ENCODE results near the gene PTPRT.

PTPRT gene

DNA sequence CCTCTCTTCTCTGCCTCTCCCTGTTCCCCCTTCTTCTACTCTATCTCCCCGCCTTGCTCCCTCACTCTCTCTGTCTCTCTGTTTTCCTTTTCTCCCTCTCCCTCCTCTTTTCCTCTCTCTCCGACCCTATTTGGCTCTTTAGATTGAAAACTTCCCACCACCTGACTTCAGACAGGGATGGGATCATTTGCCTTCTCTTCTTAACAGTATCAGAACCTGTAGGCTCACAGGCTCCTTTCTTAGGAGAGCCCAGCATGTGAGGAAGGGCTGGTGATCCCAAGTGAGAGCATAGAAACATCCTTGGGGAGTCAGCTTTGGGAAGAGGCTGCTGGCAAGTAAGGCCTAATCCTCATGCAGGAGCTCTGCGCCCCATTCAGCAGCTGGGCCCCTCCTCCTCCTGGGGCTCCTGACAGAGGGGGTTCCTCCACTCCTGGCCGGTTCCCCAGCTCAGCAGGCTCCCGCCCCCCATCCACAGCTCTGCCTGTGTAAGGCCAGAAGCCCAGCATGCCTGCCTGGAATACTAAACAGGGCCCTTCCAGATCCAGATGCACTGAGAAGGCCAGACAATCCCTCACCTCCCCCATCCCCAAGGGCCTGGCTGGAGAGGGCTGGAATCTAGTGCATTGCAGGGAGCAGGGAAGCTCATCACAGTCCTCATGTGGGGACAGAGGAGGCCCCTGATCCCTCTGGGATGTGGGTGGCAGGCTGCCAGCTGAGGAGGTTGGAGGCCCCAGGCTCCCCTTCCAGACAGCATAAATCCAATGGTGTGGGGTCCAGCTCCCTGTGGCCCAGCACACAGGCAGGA, 93.4 kb downstream of the PTPRT start:
- peak; percentile 18 for DNase-seq

DNA sequence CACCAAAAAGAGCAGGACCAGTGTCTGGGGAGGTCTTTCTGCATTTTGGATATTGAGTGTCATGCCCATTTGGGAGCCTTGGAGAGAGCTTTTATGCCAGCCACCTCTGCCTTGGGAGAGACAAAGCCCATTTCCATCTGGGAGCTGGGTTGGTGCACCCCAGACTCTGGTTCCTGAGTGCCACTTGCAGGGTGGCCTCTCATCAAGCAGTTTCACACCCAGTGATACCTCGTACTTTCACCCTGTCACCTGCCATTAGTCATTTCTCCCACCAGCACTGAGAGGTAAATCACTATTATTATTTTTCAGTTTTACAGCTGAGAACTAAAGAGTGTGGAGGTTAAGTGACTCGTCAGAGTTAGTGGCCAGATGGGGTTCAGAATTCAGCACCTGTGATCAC, 94.7 kb downstream of the PTPRT start:
- no peak for DNase-seq

DNA sequence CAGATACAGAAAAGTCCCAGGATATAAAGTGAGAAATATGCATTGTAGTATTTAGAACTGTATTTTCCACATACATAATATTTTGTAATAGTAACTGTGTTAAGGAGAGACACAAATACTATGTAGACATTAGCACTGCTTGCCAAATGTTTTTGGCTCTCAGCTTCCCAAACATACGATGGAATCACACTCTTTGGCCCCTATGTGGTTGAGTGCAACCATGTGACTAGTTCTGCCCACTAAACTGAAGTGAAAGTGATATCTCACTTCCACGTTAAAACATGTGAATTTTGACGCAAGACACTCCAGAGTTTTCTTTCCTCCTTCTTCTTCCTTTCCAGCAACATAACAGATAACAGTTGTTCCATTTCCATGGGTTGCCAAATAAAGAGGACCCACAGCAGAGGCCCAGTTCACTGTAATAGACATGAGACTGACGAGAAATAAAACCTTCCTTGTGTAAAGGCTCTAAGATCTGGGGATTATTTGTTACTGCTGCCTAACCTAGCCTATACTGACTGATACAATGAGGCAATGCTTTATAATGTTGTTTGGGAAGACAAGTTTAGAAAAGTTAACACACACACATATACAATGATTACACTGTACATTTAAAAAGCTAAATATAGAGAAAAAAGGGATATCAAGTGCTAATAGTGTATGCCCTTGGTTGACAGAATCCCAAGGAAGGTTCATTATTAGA, 97.2 kb downstream of the PTPRT start:
- DNase-seq = no peak

DNA sequence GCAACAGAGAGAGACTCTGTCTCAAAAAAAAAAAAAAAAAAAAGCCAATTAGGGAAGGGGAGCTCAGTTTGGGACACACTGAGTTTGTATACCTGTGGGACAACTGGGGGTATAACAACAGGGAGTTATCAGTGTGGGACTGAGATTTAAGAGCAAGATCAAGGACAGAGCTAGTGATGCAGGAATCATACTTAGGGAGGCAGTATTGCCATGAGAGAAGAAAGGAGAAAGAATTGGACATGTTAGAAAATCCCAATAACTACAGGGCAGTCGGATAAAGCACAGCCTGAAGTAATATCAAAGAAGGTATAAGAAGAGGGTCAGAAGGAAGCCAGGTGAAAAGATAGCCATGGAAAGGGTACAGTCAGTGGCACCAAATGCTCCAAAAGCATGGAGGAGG, 121.2 kb downstream of the PTPRT start:
- DNase-seq = no peak

DNA sequence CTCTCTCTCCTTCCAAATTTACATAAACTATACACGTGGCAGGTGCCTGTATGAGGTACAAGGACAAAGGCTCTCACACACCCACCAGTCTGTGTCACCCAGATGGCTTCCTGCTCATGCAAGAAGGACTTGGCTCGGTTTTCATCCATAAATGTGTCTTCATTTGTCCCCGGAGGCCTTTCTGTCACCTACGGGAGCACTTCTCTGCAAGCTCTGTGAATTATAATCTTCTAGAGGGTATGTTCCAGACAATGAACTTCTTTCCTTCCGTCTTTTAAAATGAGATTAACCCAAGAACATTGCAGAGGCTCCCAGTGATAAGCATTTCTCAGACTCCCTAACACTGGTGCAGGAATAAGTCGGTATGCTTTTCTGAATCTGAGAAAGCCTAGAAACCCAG, 123.6 kb downstream of the PTPRT start:
- DNase-seq = no peak

DNA sequence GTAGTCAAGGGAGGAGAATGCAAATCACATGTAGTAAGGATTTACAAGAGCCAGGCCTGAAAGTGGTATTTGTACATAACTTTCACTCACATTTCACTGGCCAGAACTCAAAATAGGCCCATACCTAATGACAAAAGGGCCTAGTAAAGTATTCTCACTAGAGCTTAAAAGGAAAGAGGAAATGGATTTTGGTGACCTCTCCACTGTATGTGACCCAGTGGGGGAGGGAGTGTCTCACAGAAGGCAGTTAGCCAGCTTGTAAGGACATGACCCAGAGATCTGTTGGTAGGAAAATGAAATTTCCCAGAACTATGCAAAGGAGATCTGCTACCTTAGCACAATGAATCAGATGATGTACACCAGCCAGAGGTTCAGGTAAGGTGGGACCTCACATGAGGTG, 124.4 kb downstream of the PTPRT start:
- DNase-seq = no peak

DNA sequence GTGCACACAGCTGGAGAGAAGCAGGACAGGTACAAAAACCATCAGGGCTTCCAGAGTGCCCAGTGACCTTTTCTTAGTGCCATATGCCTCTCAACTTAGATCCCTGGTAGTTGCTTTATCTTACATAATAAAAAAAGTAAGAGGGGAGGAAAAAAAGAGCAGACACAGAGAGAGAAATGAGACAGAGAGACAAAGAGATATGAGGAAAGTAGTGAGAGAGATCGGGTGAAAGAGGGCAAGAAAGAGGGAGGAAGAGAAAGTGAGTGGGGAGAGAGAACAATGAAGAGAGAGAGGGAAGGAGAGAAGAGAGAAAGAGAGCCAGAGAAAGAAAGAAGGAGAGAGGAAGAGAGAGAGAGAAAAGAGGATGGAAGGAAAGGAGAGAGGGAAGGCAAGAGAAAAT, 131.6 kb downstream of the PTPRT start:
- DNase-seq = no peak

DNA sequence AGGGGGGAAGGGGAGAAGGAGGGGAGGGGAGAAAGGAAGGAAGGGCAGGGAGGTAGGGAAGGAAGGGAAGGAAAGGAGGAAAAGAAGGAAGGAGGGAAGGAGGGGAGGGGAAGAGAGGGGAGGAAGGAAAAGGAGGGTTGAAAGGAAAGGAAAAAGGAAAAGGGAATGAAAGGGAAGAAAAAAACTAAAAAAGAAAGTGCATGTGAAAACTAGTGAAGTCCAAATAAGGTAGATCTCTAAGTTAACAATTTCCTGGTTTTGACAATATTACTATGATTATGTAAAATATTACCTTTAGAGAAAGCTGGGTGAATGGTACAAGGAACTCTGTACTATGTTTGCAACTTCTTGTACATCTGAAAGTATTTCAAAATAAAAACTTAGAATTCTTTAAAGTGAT, 132.4 kb downstream of the PTPRT start:
- no peak for DNase-seq

DNA sequence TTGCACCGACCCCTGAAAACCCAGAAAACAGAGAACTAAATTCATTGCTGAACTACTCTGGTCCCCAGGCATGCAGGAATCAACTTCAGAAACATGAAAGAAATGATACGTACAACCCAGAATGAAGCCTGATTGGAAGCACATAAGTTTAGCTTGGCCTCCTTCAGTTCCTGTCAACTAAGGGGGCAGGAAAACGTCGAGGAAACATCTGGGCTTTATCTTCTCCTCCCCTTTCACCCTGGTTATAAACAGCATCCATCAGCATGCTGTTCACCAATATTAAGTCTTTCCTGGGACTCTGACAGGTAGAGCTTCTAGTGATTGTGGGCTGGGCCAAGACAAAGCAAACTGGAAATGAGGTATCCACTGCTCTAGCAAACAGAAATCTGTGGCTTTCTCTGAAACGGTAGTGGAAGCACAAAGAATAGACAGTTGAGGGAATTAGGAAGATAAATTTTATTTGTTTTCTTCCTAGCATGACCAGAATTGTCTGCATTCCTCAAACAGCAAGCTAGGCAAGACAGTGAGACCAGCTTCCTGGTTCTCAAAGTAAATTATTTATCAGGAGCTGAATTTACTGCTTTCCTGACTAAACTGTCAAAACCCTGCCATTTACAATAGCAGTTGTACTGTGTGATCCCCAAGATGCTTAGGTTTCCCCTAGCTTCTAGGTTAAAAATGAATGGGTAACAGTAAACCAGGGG, 134.4 kb downstream of the PTPRT start:
- no peak for DNase-seq

DNA sequence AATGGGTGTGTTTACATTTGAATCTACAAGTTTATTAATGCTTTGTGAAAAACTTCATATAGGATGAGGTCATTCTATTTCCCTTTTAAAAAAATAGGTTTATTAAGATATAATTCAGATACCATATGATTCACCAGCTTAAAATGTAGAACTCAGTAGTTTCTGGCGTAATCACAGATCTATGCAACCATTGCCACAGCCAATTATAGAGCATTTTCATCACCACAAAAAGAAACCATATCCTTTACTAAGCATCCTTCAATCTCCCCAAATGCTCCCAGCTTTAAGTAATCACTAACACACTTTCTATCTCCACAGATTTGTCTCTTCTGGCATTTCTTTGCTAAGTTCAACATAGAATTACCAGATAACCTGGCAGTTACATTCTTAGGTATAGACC, 137.2 kb downstream of the PTPRT start:
- DNase-seq = no peak

DNA sequence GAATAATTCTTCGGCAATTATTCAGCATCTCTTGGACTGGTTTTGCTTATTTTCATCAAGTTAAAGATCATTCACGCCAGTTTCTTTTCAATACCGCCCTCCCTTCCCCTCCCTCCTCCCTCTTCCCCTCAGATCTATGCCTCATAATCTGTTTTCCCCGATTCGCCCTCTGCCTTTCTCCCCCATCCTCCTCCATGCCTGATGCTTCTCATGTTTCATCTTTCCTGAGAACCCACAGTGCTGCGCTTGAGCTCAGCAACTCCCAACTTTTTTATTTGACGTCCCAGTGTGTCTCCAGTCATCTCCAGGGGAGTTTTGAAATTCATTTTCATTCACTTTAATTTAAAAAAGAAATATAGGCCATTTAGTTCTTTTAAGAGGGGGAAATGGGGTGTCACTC, 142.7 kb downstream of the PTPRT start:
- no peak for DNase-seq

DNA sequence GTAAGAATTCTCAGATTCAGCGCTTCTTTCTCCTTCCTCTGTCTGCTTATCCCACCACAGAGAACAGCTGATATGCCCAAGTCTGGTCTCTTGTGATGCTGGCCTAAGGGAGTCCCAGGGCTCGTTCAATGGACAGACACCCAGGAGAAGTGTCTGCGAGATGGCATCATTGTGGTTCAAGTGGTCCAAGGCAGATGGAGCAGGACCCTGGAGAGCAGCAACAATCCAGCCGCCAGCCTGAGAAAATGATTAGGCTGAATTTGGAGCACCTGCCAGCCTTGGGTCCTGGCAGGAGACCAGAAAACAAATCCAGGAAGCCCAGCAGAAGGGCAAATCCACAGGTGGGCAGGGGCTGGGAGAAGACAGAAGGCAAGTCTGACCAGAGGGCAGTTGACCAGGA, 145.8 kb downstream of the PTPRT start:
- DNase-seq = no peak

DNA sequence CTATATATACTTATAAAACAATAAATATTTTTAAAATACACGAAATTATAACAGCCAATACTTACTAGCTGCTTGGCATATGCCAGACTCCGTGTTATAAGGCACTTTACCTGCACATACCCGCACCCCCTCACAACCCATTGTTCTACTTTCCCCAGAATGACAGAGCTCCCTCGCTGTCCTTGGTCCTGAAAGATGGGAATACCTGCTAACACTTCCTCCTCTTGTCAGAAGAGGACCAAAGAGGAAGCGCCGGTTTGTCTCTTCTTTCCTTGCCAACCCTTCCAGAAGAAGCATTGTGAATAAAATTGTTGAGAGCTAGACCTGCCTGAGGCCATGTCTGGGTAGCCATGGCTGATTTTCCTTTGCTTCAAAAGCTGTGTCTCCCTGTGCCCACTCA, 149.3 kb downstream of the PTPRT start:
- DNase-seq = peak; percentile 28

DNA sequence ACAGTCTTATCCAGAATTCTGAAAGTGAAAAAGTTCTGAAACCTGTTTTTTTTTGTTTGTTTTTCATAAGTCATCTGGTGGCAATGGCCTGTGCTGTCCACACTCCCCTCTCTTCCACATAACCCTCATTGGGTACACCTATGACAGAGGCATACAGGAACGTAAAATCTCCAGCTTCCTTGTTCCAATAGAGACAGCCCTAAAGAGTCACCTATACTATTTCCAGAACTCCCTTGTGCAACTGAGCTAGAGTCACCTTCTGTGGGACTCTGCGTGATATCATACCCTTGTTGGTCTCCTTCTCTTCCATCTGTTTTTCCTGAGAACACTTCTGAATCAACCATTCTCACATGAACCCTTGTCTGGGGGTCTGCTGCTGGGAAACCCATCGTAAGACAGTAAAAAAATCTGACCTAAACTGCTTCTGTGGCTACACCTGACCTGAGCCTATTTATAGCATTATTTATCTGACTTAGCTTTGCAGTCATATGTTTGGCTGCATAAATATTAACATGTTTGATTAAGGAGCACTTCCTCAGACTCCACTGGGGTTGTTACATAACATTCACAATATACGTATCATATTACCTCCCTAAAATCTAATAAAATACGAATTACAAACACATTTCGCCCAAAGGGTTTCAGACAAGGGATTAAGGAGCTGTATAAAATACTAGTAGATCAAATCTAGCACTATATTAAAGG, 151.9 kb downstream of the PTPRT start:
- no peak for DNase-seq

DNA sequence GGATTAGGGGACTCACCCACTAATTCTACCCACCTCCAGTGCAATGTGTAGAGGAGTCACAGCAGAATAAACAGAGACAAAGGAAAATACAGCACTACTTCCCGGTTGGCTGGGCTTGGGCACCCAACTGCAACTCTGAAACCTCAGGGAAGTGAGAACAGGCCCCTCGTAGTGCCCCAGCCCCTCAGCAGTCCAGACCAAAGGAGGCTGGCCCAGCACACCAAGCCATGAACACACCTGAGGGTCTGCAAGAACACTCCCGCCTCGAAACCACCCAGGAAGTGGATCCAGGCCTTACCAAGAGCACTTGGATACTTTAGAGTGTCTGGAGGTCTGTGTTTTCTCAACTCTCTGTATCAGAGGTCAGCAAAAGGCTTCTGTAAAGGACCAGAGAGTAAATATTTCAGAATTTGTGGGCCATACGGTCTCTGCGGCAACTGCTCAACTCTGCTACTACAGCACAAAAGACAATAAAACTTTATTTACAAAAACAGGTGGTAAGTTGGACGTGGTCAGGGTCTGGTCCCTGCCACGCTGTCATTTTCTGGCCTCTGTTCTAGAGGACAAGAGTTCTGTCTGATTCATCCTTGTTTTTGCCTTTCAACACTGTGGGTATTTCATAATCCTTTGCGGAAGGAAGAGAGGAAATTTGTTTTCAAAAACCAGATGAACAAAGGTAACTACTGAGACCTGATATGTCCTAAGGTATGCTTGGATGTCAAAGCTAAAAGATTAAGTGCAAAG, 154.6 kb downstream of the PTPRT start:
- no peak for DNase-seq

DNA sequence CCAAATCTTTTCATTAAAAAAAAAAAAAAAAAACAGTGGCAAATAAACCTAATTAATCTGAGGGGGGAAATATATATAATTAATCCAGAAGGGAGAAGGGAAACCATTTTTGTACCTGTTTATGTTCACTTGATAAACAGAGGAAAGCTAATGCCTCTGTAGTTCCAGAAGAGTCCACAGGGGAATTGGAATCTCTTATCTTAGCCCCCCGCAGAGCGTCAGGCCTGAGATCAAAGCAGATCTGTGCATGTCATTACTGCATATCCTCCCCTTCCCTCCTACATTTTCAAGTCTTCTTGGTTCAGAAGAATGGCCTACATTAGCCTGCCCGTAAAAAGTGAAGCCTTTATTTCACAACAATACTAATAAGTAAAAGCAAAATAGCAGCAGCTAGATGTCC, 157.2 kb downstream of the PTPRT start:
- DNase-seq = no peak

DNA sequence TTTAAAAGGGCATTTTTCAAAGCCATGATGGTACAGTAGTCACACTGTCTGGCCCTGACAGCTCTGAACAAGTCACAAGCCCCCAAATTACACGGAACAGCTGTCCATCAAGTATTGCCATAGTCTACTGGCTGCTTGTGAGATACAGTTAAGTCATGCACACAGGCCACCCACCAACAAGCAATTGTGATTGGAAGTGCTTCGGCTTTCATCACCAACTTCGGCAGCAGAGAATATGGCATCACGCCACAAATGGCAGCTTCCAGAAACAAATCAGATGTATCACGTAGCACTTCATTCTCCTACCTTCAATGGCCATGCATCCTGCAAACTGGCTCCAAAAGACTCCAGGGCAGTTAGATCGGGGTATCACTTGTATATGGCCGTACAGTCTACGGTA, 160.5 kb downstream of the PTPRT start:
- DNase-seq = no peak

DNA sequence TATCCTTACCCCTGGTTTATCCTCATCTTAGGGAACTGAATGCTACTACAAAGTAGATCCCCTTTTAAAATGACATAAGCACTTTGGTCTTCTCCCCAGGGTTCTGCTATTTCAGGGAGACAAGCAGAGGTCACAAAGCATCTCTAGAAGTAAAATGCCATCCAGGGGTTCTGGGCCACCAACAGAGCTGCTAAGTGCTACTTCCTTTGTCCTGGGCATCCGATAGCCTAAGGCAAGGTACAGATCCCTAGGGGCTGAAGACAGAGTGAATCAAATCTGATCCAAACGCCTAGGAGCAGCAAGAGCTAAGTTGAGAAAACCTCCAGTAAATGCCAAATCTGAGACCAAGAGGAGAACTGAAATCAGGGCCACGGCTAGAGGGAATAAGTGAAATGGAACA, 161.2 kb downstream of the PTPRT start:
- no peak for DNase-seq

DNA sequence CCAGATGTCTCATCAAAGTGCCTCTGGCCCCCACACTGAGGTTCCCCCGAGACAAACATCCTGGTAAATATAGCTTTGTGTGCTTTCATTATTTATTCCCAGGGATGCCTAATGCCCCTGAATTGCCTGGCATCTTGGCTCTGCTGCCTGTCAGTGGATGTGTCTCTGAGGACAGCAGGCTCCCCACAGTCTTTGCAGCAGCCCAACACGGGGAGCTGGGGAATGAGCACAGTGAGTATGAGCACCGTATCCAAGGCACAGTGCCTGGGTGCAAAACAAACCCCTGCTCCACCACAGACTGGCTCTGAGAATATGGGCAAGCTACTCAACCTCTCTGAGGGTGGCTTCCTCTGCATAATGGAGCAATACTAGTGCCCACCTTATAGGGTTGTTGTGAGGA, 165.9 kb downstream of the PTPRT start:
- DNase-seq = no peak

DNA sequence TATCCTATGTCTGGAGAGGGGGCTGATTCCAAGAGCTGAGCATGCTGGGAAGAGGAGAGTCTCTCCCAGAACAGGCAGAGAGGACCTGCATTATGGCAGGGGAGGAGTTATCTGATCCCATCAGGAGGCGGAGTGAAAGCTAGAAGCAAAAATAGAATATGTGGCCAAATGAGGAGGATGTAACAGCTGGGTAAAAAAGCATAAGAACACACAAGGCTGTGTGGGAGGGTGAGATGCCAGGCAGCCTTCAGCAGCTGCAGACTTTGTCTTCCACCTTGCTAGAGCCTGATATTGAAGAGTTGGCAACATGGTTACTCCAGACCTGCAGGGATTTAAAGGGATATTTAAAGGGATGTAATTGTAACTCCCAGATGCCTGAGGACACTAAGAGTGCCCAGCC, 167.1 kb downstream of the PTPRT start:
- DNase-seq = no peak

DNA sequence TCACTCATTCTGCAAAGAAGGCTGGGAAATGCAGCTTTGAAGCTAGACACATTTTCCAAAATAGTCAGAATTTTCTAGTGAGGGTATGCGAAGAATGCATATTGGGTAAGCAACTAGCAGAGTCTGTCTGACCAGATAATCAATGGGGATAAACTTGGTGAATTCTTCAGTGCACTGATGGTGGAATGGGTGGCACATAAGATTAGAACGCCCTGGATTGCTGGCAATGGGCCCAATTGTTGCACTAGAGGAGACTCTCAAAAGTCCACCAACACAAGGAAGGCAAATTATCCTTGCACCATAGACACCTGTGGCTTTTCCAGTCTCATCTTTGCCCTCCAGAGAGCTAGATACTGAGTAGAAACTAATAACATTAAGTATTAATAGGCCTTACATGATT, 167.6 kb downstream of the PTPRT start:
- no peak for DNase-seq

DNA sequence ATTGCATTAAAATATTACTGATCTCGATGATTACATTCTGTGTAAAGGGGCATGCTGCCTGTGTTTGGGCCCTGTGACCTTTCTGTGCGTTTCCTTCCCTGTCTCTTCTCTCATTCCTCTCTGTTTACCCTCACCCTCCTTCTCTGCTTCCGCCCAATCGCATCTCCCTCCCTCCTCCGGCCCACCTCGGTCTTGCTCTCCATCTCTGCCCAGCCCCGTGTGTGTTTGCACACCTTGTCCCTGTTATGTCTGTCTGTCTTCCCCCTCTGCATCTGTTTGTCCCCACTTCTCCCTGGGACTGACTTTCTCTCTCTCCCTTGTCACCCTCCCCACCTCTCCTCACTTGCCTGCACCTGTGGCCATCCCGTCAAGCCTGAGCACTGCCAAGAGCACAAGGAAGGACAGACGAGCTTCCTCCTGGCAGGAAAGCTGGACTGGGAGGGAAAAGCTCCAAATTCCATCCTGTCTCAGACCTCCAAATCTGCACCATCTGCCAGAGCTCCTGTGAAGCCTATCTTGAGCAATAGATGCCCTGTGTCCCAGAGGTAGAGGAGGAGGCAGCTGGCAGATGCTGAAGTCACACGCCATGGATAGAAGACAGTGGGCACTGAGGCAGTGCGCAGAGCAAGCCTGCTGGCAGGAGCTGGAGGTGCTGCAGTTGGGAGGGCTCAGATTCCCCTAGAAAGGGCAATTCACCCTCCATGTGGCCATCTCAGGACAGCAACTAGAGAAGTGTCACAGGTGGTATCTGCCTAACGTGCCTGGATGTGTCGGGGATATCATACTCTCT, 172.3 kb downstream of the PTPRT start:
- no peak for DNase-seq

Data from retina (tissue), 1 donor.